ENCODE data around the gene IPO7. TPM values are rescaled to one million over a fixed set of nuclear protein-coding genes. Genes with fewer than 3 reads are reported as not detected.
"Not testable (repeated sequence)": the region's sequence is repeated elsewhere in the genome, so short reads cannot be mapped to it uniquely, and the experiment has no call there.

The IPO7 gene
- total RNA-seq, 1 experiment from 2014 or later: 273 TPM

DNA sequence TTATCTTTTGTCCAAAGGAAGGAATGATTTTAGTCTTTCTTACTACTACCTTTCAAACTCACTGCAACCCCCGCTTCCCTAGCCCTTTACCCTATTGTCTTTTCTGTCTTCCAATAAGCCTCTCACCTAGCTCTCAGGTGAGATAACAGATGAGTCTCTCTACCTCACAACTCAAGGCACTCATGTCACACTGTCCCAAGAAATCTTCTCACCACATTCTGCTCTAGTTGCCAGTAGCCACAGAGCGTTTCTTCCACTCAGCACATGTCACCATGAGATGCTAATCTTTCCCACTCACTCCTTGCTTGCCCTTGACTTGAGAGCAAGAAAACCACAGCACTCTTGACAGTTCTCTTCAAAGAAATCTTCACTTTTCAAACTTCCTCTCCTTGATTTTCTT, 37.4 kb upstream of the IPO7 start:
- in situ Hi-C loops (cut with HindIII; ENCODE audit: low pct_unique_long_range_greater_than_20kb, low sequenced_read_pairs) (no loop called here), intact Hi-C loops (cut with micrococcal nuclease; ENCODE audit: unreplicated experiment) (no loop called here)
- Histone ChIP-seq H3K27me3 (ENCODE audit: control insufficient read depth, insufficient read depth, low read length) (no peaks in the 10 kb centered on the region), H3K36me3 (ENCODE audit: control insufficient read depth, insufficient read depth, low read length) (no peaks in the 10 kb centered on the region), H3K4me3 (ENCODE audit: low read depth in 2 of 2, low read length in 2 of 2) (no peak overlapping the region), H3K9me3 (ENCODE audit: control insufficient read depth, insufficient read depth, low read depth, low read length) (no peaks in the 10 kb centered on the region), H3K27ac (ENCODE audit: low read length) (no peak overlapping the region), H3K4me1 (ENCODE audit: control insufficient read depth, insufficient read depth, low read length) (no peaks in the 10 kb centered on the region)
- TF ChIP-seq TCF7L2 (IDR thresholded peaks at IDR 0.05; ENCODE audit: low read depth, low read length) (no peak), SIN3A (IDR thresholded peaks at IDR 0.05; ENCODE audit: borderline replicate concordance, insufficient read depth, low read depth, low read length) (no peak), POLR2AphosphoS5 (IDR thresholded peaks at IDR 0.05; ENCODE audit: low read depth, low read length) (no peak), REST (IDR thresholded peaks at IDR 0.05; ENCODE audit: insufficient read depth in 1 of 2, low read depth in 2 of 2, low read length in 1 of 2) (no peak)
- TF ChIP-seq, protein P1, sequence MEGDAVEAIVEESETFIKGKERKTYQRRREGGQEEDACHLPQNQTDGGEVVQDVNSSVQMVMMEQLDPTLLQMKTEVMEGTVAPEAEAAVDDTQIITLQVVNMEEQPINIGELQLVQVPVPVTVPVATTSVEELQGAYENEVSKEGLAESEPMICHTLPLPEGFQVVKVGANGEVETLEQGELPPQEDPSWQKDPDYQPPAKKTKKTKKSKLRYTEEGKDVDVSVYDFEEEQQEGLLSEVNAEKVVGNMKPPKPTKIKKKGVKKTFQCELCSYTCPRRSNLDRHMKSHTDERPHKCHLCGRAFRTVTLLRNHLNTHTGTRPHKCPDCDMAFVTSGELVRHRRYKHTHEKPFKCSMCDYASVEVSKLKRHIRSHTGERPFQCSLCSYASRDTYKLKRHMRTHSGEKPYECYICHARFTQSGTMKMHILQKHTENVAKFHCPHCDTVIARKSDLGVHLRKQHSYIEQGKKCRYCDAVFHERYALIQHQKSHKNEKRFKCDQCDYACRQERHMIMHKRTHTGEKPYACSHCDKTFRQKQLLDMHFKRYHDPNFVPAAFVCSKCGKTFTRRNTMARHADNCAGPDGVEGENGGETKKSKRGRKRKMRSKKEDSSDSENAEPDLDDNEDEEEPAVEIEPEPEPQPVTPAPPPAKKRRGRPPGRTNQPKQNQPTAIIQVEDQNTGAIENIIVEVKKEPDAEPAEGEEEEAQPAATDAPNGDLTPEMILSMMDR (IDR thresholded peaks at IDR 0.05): no peak
- POLR2A ChIA-PET: interaction anchor here (0.5 kb wide), 1 partner anchor 21 kb away, joined by 3 read pairs; no protein-coding TSS in a partner anchor
- ATAC-seq: no peak
- CTCF ChIA-PET: interaction anchor here (0.6 kb wide), 1 partner anchor 10 kb away, joined by 3 read pairs; no protein-coding TSS in a partner anchor
- DNase-seq (ENCODE audit: low read depth, low spot score): no peak
- no TSS peak for BruUV-seq (replicated peaks)

DNA sequence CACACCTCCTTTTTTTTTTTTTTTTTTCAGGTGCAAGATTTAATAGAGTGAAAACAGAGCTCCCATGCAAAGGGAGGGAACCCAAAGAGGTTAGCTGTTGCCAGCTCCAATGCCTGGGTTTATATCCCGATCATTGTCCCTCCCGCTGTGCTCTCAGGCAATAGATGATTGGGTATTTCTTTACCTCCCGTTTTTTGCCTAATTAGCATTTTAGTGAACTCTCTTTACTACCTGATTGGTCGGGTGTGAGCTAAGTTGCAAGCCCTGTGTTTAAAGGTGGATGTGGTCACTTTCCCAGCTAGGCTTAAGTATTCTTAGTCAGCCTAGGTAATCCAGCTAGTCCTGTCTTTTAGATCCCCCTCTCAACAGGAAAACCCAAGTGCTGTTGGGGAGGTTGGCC, 36.7 kb upstream of the IPO7 start:
- CTCF ChIA-PET: interaction anchor here (0.6 kb wide), 1 partner anchor 9 kb away, joined by 3 read pairs; no protein-coding TSS in a partner anchor
- H3K27ac ChIP-seq (ENCODE audit: low read length); in situ Hi-C loops (cut with HindIII; ENCODE audit: low pct_unique_long_range_greater_than_20kb, low sequenced_read_pairs); H3K27me3 ChIP-seq (ENCODE audit: control insufficient read depth, insufficient read depth, low read length); H3K4me1 ChIP-seq (ENCODE audit: control insufficient read depth, insufficient read depth, low read length); H3K9me3 ChIP-seq (ENCODE audit: control insufficient read depth, insufficient read depth, low read depth, low read length); BruUV-seq (replicated peaks); H3K36me3 ChIP-seq (ENCODE audit: control insufficient read depth, insufficient read depth, low read length); H3K4me3 ChIP-seq (ENCODE audit: low read depth in 2 of 2, low read length in 2 of 2); intact Hi-C loops (cut with micrococcal nuclease; ENCODE audit: unreplicated experiment); DNase-seq (ENCODE audit: low read depth, low spot score); ATAC-seq: not testable (repeated sequence)
- POLR2A ChIA-PET: interaction anchor here (0.6 to 0.7 kb wide), 4 partner anchors 9 to 32 kb away, joined by 3 to 9 read pairs (median 4); no protein-coding TSS in a partner anchor

DNA sequence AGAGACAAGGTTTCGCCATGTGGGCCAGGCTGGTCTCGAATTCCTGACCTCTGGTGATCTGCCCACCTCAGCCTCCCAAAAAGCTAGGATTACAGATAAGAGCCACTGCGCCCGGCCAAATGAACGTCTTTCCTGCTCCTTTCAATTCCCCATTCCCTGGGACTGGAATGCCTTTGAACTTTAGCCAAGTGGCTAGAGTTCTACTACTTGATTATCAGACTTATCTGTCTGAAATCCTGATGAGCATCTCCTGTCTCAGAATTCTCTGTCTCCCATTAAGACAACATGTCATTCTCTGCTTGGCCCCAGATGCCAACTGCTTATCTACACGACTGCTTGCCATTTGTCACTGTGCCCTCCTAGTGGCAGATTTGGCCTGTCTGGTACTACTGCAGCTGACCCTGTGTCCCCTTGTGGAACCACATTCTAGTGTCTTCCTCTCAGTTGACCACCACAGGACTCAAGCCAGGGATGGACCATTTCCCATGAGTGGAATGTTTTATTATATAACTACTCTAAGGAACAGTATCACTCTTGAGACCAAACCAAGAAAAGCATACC, 33.1 kb upstream of the IPO7 start:
- Histone ChIP-seq H3K4me3 (ENCODE audit: low read depth in 2 of 2, low read length in 2 of 2) (no peak overlapping the region), H3K36me3 (ENCODE audit: control insufficient read depth, insufficient read depth, low read length) (no peaks in the 10 kb centered on the region), H3K9me3 (ENCODE audit: control insufficient read depth, insufficient read depth, low read depth, low read length) (no peaks in the 10 kb centered on the region), H3K27me3 (ENCODE audit: control insufficient read depth, insufficient read depth, low read length) (no peaks in the 10 kb centered on the region), H3K27ac (ENCODE audit: low read length) (no peak overlapping the region), H3K4me1 (ENCODE audit: control insufficient read depth, insufficient read depth, low read length) (0 out of 2 replicates have a peak, but pooled peaks cover 3% of the 10 kb centered on the region)
- intact Hi-C loops (cut with micrococcal nuclease; ENCODE audit: unreplicated experiment): no loop called here
- DNase-seq (ENCODE audit: low read depth, low spot score) (no peak), ATAC-seq (no peak)
- TF ChIP-seq TCF7L2 (IDR thresholded peaks at IDR 0.05; ENCODE audit: low read depth, low read length): no peak
- TF ChIP-seq, protein P1 (IDR thresholded peaks at IDR 0.05): no peak
- no peak for TF ChIP-seq REST (IDR thresholded peaks at IDR 0.05; ENCODE audit: insufficient read depth in 1 of 2, low read depth in 2 of 2, low read length in 1 of 2)
- no peak for TF ChIP-seq POLR2AphosphoS5 (IDR thresholded peaks at IDR 0.05; ENCODE audit: low read depth, low read length)
- no peak for TF ChIP-seq SIN3A (IDR thresholded peaks at IDR 0.05; ENCODE audit: borderline replicate concordance, insufficient read depth, low read depth, low read length)
- in situ Hi-C loops (cut with HindIII; ENCODE audit: low pct_unique_long_range_greater_than_20kb, low sequenced_read_pairs): no loop called here
- ChIA-PET CTCF (no interaction called here), POLR2A (no interaction called here)
- no TSS peak for BruUV-seq (replicated peaks)
